WI38 (cell line): ENCODE results near the gene ARHGAP26.

Experiments used
- H3K4me3 ChIP-seq: 2 replicates; pipeline ENCODE4 v1.5.1; 2011; ENCODE audit warnings: low read depth, mild to moderate bottlenecking, control low read depth, low read length
- CTCF ChIP-seq: IDR thresholded peaks from 2 replicates; pipeline ENCODE4 v1.5.1; 2012; ENCODE audit warnings: low read depth, mild to moderate bottlenecking, control low read depth, low read length

ARHGAP26 gene

GRCh38 chr5:143146161-143146560, 376.0 kb downstream of the ARHGAP26 start:
- no peak overlapping the region for H3K4me3 ChIP-seq
- no peak for TF ChIP-seq CTCF

DNA sequence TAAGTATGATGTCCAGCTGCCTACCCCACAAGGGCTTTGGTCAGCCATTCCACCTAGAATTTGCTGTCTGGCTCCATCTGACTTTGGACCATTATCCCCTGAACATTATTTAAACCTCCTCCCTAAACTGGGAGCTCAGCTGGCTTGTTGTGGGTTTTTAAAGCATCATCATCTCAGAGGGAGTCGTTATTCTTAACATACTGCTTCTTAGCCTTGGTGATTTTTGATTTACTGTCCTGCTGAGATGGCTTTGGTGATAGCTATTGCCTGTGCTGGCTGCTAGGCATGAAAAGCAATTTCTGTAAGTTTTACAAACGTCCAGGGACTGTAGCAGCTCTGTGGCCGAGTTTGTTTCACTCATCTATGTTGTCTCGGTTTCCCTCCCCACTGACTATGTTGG, 377.2 kb downstream of the ARHGAP26 start:
- TF ChIP-seq CTCF: no peak
- no peak overlapping the region for H3K4me3 ChIP-seq

DNA sequence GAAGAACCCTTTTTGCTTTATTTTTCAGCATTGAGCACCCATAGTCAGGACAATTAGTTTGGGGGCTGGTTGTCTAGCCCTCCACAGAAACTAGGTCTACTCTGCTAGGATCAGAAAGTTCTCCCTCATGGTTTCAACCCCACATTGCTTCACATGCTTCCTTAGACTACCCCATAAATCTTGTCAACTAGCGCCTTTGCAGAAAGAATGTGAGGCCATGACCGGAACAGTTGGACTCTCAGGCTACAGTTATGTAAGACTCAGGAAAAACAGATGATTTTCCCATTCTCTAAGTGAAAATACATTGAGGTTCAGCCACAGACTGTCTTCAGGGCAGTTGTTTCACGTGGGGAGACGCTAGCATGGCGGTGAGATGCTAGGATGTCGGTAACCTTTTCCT, 377.7 kb downstream of the ARHGAP26 start:
- no peak for TF ChIP-seq CTCF
- H3K4me3 ChIP-seq: no peak overlapping the region

DNA sequence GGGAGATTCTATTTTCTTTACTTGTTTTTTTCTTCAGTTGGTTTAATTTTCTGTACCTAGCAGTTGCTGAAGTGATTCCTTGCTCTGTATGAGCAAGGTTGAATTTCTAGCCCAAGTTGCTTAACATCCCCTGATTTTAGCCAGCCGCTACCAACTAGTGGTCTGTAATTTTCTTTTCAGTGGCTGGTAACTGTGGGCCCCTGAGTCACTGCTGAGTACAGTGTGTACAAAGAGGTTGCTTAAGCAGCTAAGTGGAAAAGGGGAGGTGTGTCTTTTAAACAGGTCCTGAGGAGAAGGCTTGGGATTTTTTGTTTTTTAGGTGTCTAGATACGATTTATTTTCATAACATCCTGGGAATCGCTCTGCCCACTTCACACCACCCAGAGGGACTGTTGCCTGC, 378.6 kb downstream of the ARHGAP26 start:
- TF ChIP-seq CTCF: no peak
- no peak overlapping the region for H3K4me3 ChIP-seq

GRCh38 chr5:143149759-143150158, 379.6 kb downstream of the ARHGAP26 start:
- no peak overlapping the region for H3K4me3 ChIP-seq
- TF ChIP-seq CTCF: no peak

DNA sequence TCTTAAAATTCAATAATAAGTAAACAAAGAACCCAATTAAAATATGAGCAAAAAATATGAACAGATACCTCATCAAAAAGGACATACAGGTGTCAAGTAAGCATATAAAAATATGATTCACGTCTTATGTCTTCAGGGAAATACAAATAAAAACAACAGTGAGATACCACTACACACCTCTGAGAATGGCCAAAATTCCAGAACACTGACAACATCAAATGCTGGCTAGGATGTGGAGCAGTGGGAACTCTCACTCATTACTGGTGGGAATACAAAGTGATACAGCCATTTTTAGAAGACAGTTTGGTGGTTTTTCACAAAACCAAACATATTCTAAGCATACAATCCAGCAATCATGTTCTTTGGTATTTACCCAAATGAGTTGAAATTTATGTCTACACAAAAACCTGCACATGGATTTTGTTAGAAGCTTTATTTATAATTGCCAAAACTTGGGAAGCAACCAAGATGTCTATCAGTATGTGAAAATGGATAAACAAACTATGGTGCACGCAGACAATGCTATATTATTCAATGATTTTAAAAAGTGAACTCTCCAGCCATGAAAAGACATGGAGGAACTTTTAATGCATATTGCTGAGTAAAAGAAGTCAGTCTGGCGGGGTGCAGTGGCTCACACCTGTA, 381.0 kb downstream of the ARHGAP26 start:
- H3K4me3 ChIP-seq: no peak overlapping the region
- TF ChIP-seq CTCF: no peak

GRCh38 chr5:143152445-143152844, 382.3 kb downstream of the ARHGAP26 start:
- TF ChIP-seq CTCF: no peak
- H3K4me3 ChIP-seq: no peak overlapping the region
